ENCODE measurements around the gene INPP4B.

Gene INPP4B

DNA sequence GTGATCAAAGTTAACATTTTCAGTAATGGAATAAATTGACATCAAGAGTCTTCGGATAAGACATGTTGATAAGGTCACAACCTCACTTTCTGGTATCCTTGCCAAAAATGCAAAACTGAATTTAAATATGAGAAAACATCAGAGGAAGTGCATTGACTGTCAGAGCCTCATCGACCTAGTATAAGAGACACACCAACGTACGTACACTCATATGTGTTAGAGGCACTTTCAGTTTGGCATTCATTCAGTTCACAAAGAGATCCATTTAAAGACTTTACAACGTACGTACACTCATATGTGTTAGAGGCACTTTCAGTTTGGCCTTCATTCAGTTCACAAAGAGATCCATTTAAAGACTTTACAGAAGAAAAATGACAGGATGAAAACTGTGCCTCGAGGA is 280.3 kb downstream of the INPP4B start:
- TF ChIP-seq PAX5 (IDR thresholded peaks at IDR 0.05; ENCODE audit: insufficient read depth, low read length, severe bottlenecking) (no peak), TAF1 (IDR thresholded peaks at IDR 0.05; ENCODE audit: low read depth, low read length) (no peak)
- FAIRE-seq (no peak), DNase-seq (ENCODE audit: insufficient read length, low spot score) (no peak)

DNA sequence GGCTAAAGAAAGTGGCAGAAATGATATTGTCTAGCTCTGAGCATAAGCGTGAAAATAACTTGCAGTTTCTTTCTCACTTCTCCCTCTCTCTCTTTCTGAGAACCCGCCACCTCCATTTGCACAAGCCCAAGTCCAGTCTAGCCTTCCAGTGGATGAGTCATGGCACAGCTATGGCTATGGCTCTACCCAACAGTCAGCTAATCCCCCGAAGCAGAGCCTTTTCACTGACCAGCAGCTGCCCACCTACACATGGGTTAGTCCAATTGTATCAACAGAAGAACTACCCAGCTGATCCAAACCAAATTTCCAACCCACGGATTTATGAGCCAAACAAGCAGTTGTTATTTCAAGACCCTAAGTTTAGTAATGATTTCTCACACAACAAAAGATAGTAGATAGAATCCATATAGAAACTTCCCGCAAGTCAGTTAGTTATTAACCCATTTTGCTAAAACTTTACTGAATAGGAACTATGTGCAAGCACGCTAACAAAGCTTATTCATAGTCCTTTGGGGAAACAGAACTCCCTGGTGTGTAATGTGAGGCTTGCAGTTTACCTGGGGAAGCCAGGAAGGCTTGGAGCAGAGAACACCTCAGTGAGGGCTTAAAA is 282.3 kb downstream of the INPP4B start:
- no peak for TF ChIP-seq POLR2A (IDR thresholded peaks at IDR 0.05; ENCODE audit: low read depth, low read length)
- TF ChIP-seq PAX5 (IDR thresholded peaks at IDR 0.05; ENCODE audit: insufficient read depth, low read length, severe bottlenecking) = no peak
- no peak for TF ChIP-seq SPI1 (IDR thresholded peaks at IDR 0.05; ENCODE audit: low read depth, low read length)
- TF ChIP-seq POU2F2 (IDR thresholded peaks at IDR 0.05; ENCODE audit: low read depth, low read length) = no peak
- TF ChIP-seq POLR2AphosphoS5 (IDR thresholded peaks at IDR 0.05; ENCODE audit: low read depth, low read length) = no peak
- no peak for TF ChIP-seq TAF1 (IDR thresholded peaks at IDR 0.05; ENCODE audit: low read depth, low read length)
- DNase-seq (ENCODE audit: insufficient read length, low spot score) (no peak), FAIRE-seq (no peak)

DNA sequence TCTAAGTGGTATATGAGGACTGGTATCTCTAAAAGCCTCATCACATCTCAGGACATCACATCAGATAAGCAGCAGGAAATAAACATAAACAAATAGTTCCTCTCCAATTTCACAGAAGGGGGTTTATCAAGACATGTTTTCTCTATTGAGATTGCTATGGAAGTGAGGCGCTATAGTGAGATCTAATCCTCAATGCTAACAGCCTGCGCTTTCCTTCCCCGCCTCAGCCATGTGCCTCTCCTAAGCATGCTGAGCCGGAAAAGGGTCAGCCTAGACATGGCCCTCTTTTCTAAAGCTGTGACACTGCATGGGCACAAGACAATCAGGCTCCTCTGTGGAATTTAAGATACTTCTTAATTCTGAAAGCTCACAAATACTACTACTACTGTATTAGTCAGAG is 286.1 kb downstream of the INPP4B start:
- no peak for FAIRE-seq
- TF ChIP-seq TAF1 (IDR thresholded peaks at IDR 0.05; ENCODE audit: low read depth, low read length) (no peak), PAX5 (IDR thresholded peaks at IDR 0.05; ENCODE audit: insufficient read depth, low read length, severe bottlenecking) (no peak), POLR2AphosphoS5 (IDR thresholded peaks at IDR 0.05; ENCODE audit: low read depth, low read length) (no peak), SPI1 (IDR thresholded peaks at IDR 0.05; ENCODE audit: low read depth, low read length) (no peak), POU2F2 (IDR thresholded peaks at IDR 0.05; ENCODE audit: low read depth, low read length) (no peak), POLR2A (IDR thresholded peaks at IDR 0.05; ENCODE audit: low read depth, low read length) (no peak)
- no peak for DNase-seq (ENCODE audit: insufficient read length, low spot score)

DNA sequence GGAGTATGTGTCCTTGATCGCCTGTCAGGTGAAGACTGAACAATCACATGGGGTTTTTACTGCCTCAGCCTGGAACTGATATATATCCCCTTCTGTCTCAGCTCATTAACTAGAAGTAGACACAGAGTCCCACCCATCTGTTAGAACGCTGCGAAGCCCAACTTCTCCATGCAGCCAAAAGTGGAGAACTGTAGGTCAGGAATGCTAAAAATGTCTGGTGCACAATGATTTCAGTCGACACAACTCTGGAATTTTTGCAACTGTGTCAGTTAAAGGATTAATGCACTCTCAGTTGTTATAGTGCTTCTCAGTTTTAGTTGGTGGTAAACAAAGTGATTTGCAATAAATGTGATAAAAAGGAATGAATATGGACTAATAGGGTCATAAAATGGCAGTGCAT is 287.2 kb downstream of the INPP4B start:
- FAIRE-seq (no peak), DNase-seq (ENCODE audit: insufficient read length, low spot score) (no peak)
- TF ChIP-seq TAF1 (IDR thresholded peaks at IDR 0.05; ENCODE audit: low read depth, low read length) (no peak), POU2F2 (IDR thresholded peaks at IDR 0.05; ENCODE audit: low read depth, low read length) (no peak), PAX5 (IDR thresholded peaks at IDR 0.05; ENCODE audit: insufficient read depth, low read length, severe bottlenecking) (no peak), SPI1 (IDR thresholded peaks at IDR 0.05; ENCODE audit: low read depth, low read length) (no peak), POLR2AphosphoS5 (IDR thresholded peaks at IDR 0.05; ENCODE audit: low read depth, low read length) (no peak), POLR2A (IDR thresholded peaks at IDR 0.05; ENCODE audit: low read depth, low read length) (no peak)

DNA sequence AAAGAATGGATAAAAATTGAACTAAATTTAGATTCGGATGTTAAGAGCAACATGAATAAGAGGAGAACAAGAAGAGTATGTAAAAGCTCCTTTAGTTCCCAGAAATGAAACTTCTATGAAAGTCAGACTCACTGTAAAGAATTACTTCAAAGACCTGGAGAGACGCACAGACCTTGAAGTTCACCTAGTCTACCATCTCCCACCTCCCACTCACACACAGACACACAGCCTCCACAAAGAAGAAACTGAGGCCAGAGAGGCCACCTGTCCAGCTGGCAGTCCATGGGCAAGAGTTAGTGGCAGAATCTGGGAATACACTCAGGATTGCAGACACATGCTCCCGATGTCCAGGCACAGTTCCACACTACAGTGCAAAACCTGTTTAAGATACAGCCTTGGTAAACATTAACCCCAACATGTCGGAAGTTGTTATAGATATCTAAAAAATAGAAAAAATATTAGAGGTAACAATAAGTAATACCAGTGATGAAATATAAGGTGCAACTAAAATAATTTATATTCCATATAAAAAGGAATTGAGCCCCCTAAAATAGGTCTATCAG is 288.8 kb downstream of the INPP4B start:
- no peak for FAIRE-seq

DNA sequence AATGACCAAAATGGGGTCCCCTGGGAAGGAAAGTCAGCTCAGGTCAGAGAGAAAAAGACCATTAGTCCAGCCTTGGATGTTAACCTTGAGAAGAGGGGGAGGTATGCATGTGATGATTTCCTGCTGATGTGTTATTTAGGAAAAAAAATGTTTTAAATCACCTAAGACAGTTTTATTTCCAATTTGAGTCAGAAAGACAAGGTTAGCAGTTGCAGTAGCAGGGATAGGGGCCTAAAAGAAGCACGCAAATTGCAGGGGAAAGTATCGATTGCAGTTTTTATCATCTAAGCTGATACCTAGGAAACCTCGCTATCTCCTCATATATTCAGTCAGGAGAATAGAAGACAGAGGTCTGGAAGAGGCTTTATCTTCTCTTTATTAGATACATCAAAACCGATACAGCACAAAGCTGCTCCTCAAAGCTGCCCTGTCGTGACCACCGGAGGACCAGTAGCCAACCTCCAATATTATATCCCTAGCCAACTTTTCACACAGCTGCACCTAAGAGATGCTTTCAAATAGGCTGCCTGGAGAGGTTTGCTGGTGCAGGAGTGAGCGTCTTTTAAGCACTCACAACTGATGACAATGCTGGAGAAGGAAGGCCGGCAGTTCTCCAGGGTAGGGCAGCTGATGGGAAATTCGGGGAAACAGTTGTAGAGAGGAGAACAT is 289.4 kb downstream of the INPP4B start:
- no peak for DNase-seq (ENCODE audit: insufficient read length, low spot score)
- TF ChIP-seq TAF1 (IDR thresholded peaks at IDR 0.05; ENCODE audit: low read depth, low read length) (no peak), POU2F2 (IDR thresholded peaks at IDR 0.05; ENCODE audit: low read depth, low read length) (no peak), POLR2A (IDR thresholded peaks at IDR 0.05; ENCODE audit: low read depth, low read length) (no peak), POLR2AphosphoS5 (IDR thresholded peaks at IDR 0.05; ENCODE audit: low read depth, low read length) (no peak), PAX5 (IDR thresholded peaks at IDR 0.05; ENCODE audit: insufficient read depth, low read length, severe bottlenecking) (no peak), SPI1 (IDR thresholded peaks at IDR 0.05; ENCODE audit: low read depth, low read length) (no peak)
- FAIRE-seq = no peak

More for the DNA sequence above, 288.8 kb downstream of the INPP4B start:
- no peak for DNase-seq (ENCODE audit: insufficient read length, low spot score)
- no peak for TF ChIP-seq PAX5 (IDR thresholded peaks at IDR 0.05; ENCODE audit: insufficient read depth, low read length, severe bottlenecking)
- no peak for TF ChIP-seq POU2F2 (IDR thresholded peaks at IDR 0.05; ENCODE audit: low read depth, low read length)
- no peak for TF ChIP-seq TAF1 (IDR thresholded peaks at IDR 0.05; ENCODE audit: low read depth, low read length)
- TF ChIP-seq POLR2A (IDR thresholded peaks at IDR 0.05; ENCODE audit: low read depth, low read length) = no peak
- TF ChIP-seq POLR2AphosphoS5 (IDR thresholded peaks at IDR 0.05; ENCODE audit: low read depth, low read length) = no peak
- no peak for TF ChIP-seq SPI1 (IDR thresholded peaks at IDR 0.05; ENCODE audit: low read depth, low read length)

DNA sequence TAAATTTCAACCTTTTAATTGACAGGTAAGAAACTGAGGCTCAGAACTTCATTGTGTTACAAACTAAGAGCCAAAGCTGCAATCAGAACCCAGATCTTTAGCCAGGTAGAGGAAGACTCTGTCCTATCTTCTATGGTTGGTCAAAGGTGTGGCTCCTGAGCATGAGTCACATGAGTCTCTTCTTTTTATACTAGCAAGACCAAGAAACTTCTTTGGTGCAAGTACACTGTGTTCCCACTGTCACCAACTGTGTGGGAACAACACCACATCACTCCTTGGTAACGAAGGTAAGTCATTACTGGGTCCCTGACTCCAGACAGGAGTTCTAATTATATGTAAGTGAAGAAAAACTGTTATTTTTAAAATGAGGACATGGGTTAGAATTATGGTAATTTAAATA is 290.1 kb downstream of the INPP4B start:
- no peak for TF ChIP-seq PAX5 (IDR thresholded peaks at IDR 0.05; ENCODE audit: insufficient read depth, low read length, severe bottlenecking)
- TF ChIP-seq POLR2AphosphoS5 (IDR thresholded peaks at IDR 0.05; ENCODE audit: low read depth, low read length) = no peak
- no peak for TF ChIP-seq TAF1 (IDR thresholded peaks at IDR 0.05; ENCODE audit: low read depth, low read length)
- TF ChIP-seq POLR2A (IDR thresholded peaks at IDR 0.05; ENCODE audit: low read depth, low read length) = no peak
- TF ChIP-seq POU2F2 (IDR thresholded peaks at IDR 0.05; ENCODE audit: low read depth, low read length) = no peak
- no peak for TF ChIP-seq SPI1 (IDR thresholded peaks at IDR 0.05; ENCODE audit: low read depth, low read length)
- no peak for DNase-seq (ENCODE audit: insufficient read length, low spot score)
- no peak for FAIRE-seq

DNA sequence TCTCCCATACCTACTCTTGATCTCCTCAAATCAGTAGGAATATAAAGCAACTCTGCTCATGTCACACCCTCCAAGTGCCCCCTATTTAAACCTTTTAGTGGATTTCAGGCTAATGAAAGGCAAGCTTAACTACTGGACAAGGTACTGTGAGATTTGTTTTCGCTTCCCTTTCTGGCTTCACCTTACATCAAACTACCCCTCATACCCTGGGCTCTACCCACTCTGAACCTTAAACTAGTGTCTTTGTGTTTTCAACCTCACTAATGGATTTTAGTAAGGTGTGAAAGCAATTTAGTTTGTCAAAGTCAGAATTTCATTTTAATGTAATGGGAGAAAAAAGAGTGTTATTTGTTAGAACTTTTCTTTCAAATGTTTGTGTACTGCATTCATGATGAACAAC is 291.7 kb downstream of the INPP4B start:
- no peak for TF ChIP-seq SPI1 (IDR thresholded peaks at IDR 0.05; ENCODE audit: low read depth, low read length)
- TF ChIP-seq POLR2AphosphoS5 (IDR thresholded peaks at IDR 0.05; ENCODE audit: low read depth, low read length) = no peak
- no peak for TF ChIP-seq PAX5 (IDR thresholded peaks at IDR 0.05; ENCODE audit: insufficient read depth, low read length, severe bottlenecking)
- no peak for TF ChIP-seq POLR2A (IDR thresholded peaks at IDR 0.05; ENCODE audit: low read depth, low read length)
- no peak for TF ChIP-seq POU2F2 (IDR thresholded peaks at IDR 0.05; ENCODE audit: low read depth, low read length)
- no peak for TF ChIP-seq TAF1 (IDR thresholded peaks at IDR 0.05; ENCODE audit: low read depth, low read length)
- no peak for DNase-seq (ENCODE audit: insufficient read length, low spot score)
- no peak for FAIRE-seq

DNA sequence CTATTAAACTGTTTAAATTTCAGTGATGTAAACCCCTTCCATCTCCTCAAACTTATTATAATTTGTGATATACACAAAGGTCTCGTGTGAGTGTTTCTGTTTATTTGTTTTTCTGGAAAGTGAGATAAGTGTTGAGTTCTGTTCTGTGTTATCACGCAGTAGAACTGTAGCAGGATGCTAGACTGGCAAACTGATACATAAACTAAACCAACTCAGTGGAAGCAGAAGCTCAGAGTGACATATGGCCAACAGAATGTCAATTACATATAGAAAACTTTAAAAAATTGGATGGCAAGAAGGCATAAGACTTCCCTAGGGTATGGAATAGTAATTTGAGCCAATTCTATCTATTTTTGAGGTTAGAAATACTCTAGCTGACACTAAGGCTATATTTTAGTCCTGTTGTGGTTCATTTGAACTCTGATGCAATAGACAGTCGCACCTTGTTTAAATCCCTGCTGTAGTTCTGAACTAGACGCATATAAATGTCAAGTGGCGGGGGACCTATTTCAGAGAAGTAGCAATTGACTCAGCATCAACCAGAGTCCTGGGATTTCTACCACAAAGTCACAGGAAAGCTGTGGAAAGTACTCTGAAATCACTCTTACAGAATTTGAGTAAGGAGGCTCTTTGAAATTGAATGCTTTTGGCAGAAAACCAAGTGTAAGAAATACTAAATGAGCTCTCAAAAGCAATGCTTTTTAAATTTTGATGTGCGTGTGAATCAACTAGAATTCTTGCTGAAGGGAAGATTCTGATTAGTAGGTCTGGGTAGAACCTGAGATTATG is 294.4 kb downstream of the INPP4B start:
- FAIRE-seq (no peak), DNase-seq (ENCODE audit: insufficient read length, low spot score) (no peak)
- TF ChIP-seq POU2F2 (IDR thresholded peaks at IDR 0.05; ENCODE audit: low read depth, low read length) = no peak
- no peak for TF ChIP-seq PAX5 (IDR thresholded peaks at IDR 0.05; ENCODE audit: insufficient read depth, low read length, severe bottlenecking)
- no peak for TF ChIP-seq POLR2AphosphoS5 (IDR thresholded peaks at IDR 0.05; ENCODE audit: low read depth, low read length)
- TF ChIP-seq SPI1 (IDR thresholded peaks at IDR 0.05; ENCODE audit: low read depth, low read length) = no peak
- TF ChIP-seq POLR2A (IDR thresholded peaks at IDR 0.05; ENCODE audit: low read depth, low read length) = no peak
- no peak for TF ChIP-seq TAF1 (IDR thresholded peaks at IDR 0.05; ENCODE audit: low read depth, low read length)

All from GM12891 (cell line).